Measurements from ENCODE around the gene OR8A1.

- no peak for TF ChIP-seq CTCF (IDR thresholded peaks at IDR 0.05)
- no peak for TF ChIP-seq POLR2AphosphoS5 (IDR thresholded peaks at IDR 0.05)
- TF ChIP-seq POLR2A (IDR thresholded peaks at IDR 0.05; ENCODE audit: low read depth), result no peak
- no peak for TF ChIP-seq EP300 (IDR thresholded peaks at IDR 0.05)
These were observed 27.8 kb downstream of the OR8A1 start for GRCh38 chr11:124597626-124598025.

All from esophagus muscularis mucosa (tissue), 4 donors.